H1 (cell line): Measurements from ENCODE around the gene SLC39A9. TPM values are rescaled to one million over a fixed set of nuclear protein-coding genes. Genes with fewer than 3 reads are reported as not detected.

Source experiments
- CTCF ChIA-PET: fragments of 300-600 bp; sonication (Branson Sonifier 250); formaldehyde crosslinking; loops from one replicate; lab custom pipeline; 2021; ENCODE audit not compliant: partially characterized antibody; lab: Charles Lee
- POLR2A ChIA-PET: fragments of 300-600 bp; sonication (Branson Sonifier 250); formaldehyde crosslinking; loops from one replicate; lab custom pipeline; 2021; ENCODE audit warnings: inconsistent platforms; ENCODE audit not compliant: partially characterized antibody; lab: Charles Lee
- DNase-seq, 2 experiments: peaks; one replicate each; pipeline versions ENCODE4 v3.0.0 to v3.0.0-alpha.2; 2010 to 2022; ENCODE audit warnings: low spot score in 2 of 2, low read depth in 1 of 2, mixed read lengths in 1 of 2
- FAIRE-seq: peaks from 2 replicates; lab custom pipeline; 2011; peaks lifted over from hg19 to GRCh38; lab: Jason Lieb, UNC
- H2AFZ ChIP-seq: 2 replicates; pipeline ENCODE4 v1.8.1; 2012; ENCODE audit warnings: low read length, inconsistent platforms
- H2AK5ac ChIP-seq: 2 replicates; pipeline ENCODE4 v1.6.1; 2013; ENCODE audit warnings: low read depth, low read length
- H2BK120ac ChIP-seq: replicated peaks from 2 replicates; pipeline ENCODE3; 2013; ENCODE audit warnings: low read depth, low read length, inconsistent platforms
- H2BK12ac ChIP-seq: 2 replicates; pipeline ENCODE4 v1.6.1; 2013; ENCODE audit warnings: low read depth, low read length
- H2BK15ac ChIP-seq: 2 replicates; pipeline ENCODE4 v1.6.1; 2013; ENCODE audit warnings: low read length
- H2BK20ac ChIP-seq: 2 replicates; pipeline ENCODE4 v1.6.1; 2013; ENCODE audit warnings: low read length
- H2BK5ac ChIP-seq: 2 replicates; pipeline ENCODE4 v1.6.1; 2013; ENCODE audit warnings: low read depth, low read length
- H3K14ac ChIP-seq: 2 replicates; pipeline ENCODE4 v1.6.1; 2013; ENCODE audit warnings: inconsistent platforms; ENCODE audit not compliant: insufficient read length
- H3K18ac ChIP-seq: 2 replicates; pipeline ENCODE4 v1.6.1; 2013; ENCODE audit warnings: low read length; ENCODE audit errors: extremely low read depth
- H3K23ac ChIP-seq: 2 replicates; pipeline ENCODE4 v1.6.1; 2013; ENCODE audit warnings: inconsistent platforms; ENCODE audit not compliant: insufficient read length
- H3K23me2 ChIP-seq: 2 replicates; pipeline ENCODE4 v1.6.1; 2013; ENCODE audit warnings: low read depth, low read length
- H3K27ac ChIP-seq: 2 replicates; pipeline ENCODE4 v1.6.1; 2011; ENCODE audit warnings: low read depth, low read length, inconsistent platforms
- H3K27me3 ChIP-seq, 4 experiments: replicated peaks in 1 of 4; 1 replicate in 1 of 4; 2 replicates in 3 of 4; pipeline versions ENCODE4 v1.6.1 to v1.8.1; 2011 to 2013; ENCODE audit warnings: low read length in 3 of 4, mild to moderate bottlenecking in 3 of 4, inconsistent platforms in 2 of 4, mixed read lengths in 2 of 4, moderate library complexity in 1 of 4; ENCODE audit not compliant: control insufficient read depth in 3 of 4, insufficient read depth in 3 of 4; ENCODE audit errors: extremely low read depth in 1 of 4
- H3K36me3 ChIP-seq, 4 experiments: 2 replicates each; pipeline versions ENCODE4 v1.6.1 to v1.8.1; 2011 to 2013; ENCODE audit warnings: mild to moderate bottlenecking in 4 of 4, low read length in 3 of 4, moderate library complexity in 2 of 4, control low read depth in 1 of 4, inconsistent platforms in 1 of 4; ENCODE audit not compliant: insufficient read depth in 4 of 4, control insufficient read depth in 2 of 4
- H3K4ac ChIP-seq: replicated peaks from 2 replicates; pipeline ENCODE3; 2013; ENCODE audit warnings: low read length, low read depth, mixed read lengths, inconsistent platforms; ENCODE audit not compliant: insufficient read length
- H3K4me1 ChIP-seq, 4 experiments: replicated peaks in 1 of 4; 1 replicate in 1 of 4; 2 replicates in 3 of 4; pipeline versions ENCODE4 v1.6.1 to v1.8.1; 2011 to 2013; ENCODE audit warnings: low read length in 3 of 4, inconsistent platforms in 2 of 4, mixed read lengths in 1 of 4; ENCODE audit not compliant: insufficient read depth in 4 of 4, control insufficient read depth in 3 of 4
- H3K4me2 ChIP-seq, 2 experiments: 2 replicates each; pipeline versions ENCODE4 v1.6.1 to v1.8.1; 2011 to 2013; ENCODE audit warnings: low read depth in 2 of 2, low read length in 2 of 2, control low read depth in 1 of 2, inconsistent platforms in 1 of 2, mild to moderate bottlenecking in 1 of 2; ENCODE audit not compliant: insufficient read depth in 1 of 2
- H3K4me3 ChIP-seq, 4 experiments: fragments of 200-600, 300-600 bp in 1 of 4; sonication (generic), shearing (Covaris generic), sonication (Bioruptor Twin) in 1 of 4; 2 replicates each; pipeline versions ENCODE4 v1.5.1 to v1.8.1; 2011 to 2016; ENCODE audit warnings: low read length in 4 of 4, low read depth in 3 of 4, control low read depth in 2 of 4, inconsistent platforms in 2 of 4, mild to moderate bottlenecking in 2 of 4, mixed read lengths in 1 of 4, moderate library complexity in 1 of 4; ENCODE audit not compliant: insufficient read depth in 2 of 4; ENCODE audit errors: extremely low read depth in 1 of 4
- H3K56ac ChIP-seq: replicated peaks from 2 replicates; pipeline ENCODE3; 2013; ENCODE audit warnings: low read depth, mild to moderate bottlenecking, mixed read lengths, low read length, inconsistent platforms; ENCODE audit not compliant: insufficient read length
- H3K79me1 ChIP-seq: 2 replicates; pipeline ENCODE4 v1.6.1; 2013; ENCODE audit warnings: low read depth, low read length, control low read depth
- H3K79me2 ChIP-seq, 2 experiments: 2 replicates each; pipeline versions ENCODE4 v1.6.1 to v1.8.1; 2012 to 2013; ENCODE audit warnings: low read length in 2 of 2, mild to moderate bottlenecking in 2 of 2, inconsistent platforms in 1 of 2; ENCODE audit not compliant: insufficient read depth in 2 of 2, control insufficient read depth in 1 of 2
- H3K9ac ChIP-seq, 4 experiments: replicated peaks in 1 of 4; 1 replicate in 1 of 4; 2 replicates in 3 of 4; pipeline versions ENCODE4 v1.6.1 to v1.8.1; 2011 to 2013; ENCODE audit warnings: low read depth in 3 of 4, low read length in 3 of 4, control low read depth in 2 of 4, mild to moderate bottlenecking in 2 of 4, moderate library complexity in 2 of 4, inconsistent platforms in 1 of 4; ENCODE audit errors: extremely low read depth in 1 of 4
- H3K9me3 ChIP-seq, 2 experiments: 2 replicates each; pipeline versions ENCODE4 v1.6.1 to v1.8.1; 2012 to 2013; ENCODE audit warnings: mild to moderate bottlenecking in 2 of 2, moderate library complexity in 2 of 2, control low read depth in 1 of 2, inconsistent platforms in 1 of 2, low read depth in 1 of 2, low read length in 1 of 2, mixed read lengths in 1 of 2; ENCODE audit not compliant: insufficient read depth in 2 of 2
- H4K20me1 ChIP-seq, 2 experiments: replicated peaks in 1 of 2; 2 replicates each; pipeline versions ENCODE3 to v1.8.1; 2011 to 2013; ENCODE audit warnings: inconsistent platforms in 2 of 2, low read length in 2 of 2, mild to moderate bottlenecking in 1 of 2; ENCODE audit not compliant: insufficient read depth in 2 of 2, control insufficient read depth in 1 of 2
- H4K5ac ChIP-seq: 2 replicates; pipeline ENCODE4 v1.6.1; 2013; ENCODE audit warnings: low read length, low read depth, mixed read lengths, inconsistent platforms; ENCODE audit not compliant: insufficient read length
- H4K8ac ChIP-seq: 2 replicates; pipeline ENCODE4 v1.8.0; 2013; ENCODE audit warnings: mild to moderate bottlenecking, moderate library complexity, low read length, inconsistent platforms; ENCODE audit not compliant: insufficient read depth; ENCODE audit errors: extremely low read depth
- H4K91ac ChIP-seq: replicated peaks from 2 replicates; pipeline ENCODE3; 2013; ENCODE audit warnings: low read length, mixed read lengths, inconsistent platforms; ENCODE audit not compliant: insufficient read length
- ASH2L ChIP-seq: fragments of 200-600, 300-600 bp; sonication (generic); IDR thresholded peaks from one replicate; pipeline ENCODE4 v1.7.1; 2017; ENCODE audit warnings: low read length
- BACH1 ChIP-seq: IDR thresholded peaks from 2 replicates; pipeline ENCODE4 v1.6.1; 2012; ENCODE audit warnings: low read length, improper control_type of control experiment
- CBX5 ChIP-seq: fragments of 300-800, 300-1000 bp; sonication (generic); IDR thresholded peaks from 2 replicates; pipeline ENCODE4 v1.7.1; 2016; ENCODE audit warnings: antibody characterized with exemption, low read length, low read depth
- EZH2 ChIP-seq: fragments of 200-600 bp; sonication (generic); IDR thresholded peaks from 2 replicates; pipeline ENCODE4 v1.7.1; 2012; ENCODE audit warnings: low read depth, mild to moderate bottlenecking, moderate library complexity, low read length, inconsistent platforms; ENCODE audit not compliant: severe bottlenecking
- FOSL1 ChIP-seq: IDR thresholded peaks from 2 replicates; pipeline ENCODE4 v1.6.1; 2011; ENCODE audit warnings: mild to moderate bottlenecking, low read depth, low read length, moderate library complexity; ENCODE audit not compliant: insufficient read depth
- HDAC6 ChIP-seq: IDR thresholded peaks from one replicate; pipeline ENCODE4 v1.7.1; 2012; ENCODE audit warnings: low read depth, mild to moderate bottlenecking, inconsistent platforms, low read length, moderate library complexity
- MAX ChIP-seq: IDR thresholded peaks from 2 replicates; pipeline ENCODE4 v1.6.1; 2012; ENCODE audit warnings: inconsistent platforms
- SAP30 ChIP-seq: fragments of 300-600 bp; sonication (generic); IDR thresholded peaks from 2 replicates; pipeline ENCODE4 v1.7.1; 2012; ENCODE audit warnings: low read length, moderate library complexity, mild to moderate bottlenecking, inconsistent platforms; ENCODE audit not compliant: insufficient read depth, insufficient replicate concordance
- SRF ChIP-seq: IDR thresholded peaks from 2 replicates; pipeline ENCODE4 v1.6.1; 2011; ENCODE audit warnings: mild to moderate bottlenecking, low read depth, low read length, moderate library complexity
- WGBS, 2 experiments: shearing (Covaris generic) in 1 of 2; methylation state at CpG; one replicate each; pipeline versions ENCODE4 v1.1.6 to v1.1.7; 2013 to 2015; ENCODE audit warnings: low lambda C conversion rate in 2 of 2, mixed read lengths in 2 of 2, inconsistent platforms in 1 of 2, low coverage in 1 of 2, missing lambda C conversion rate in 1 of 2; ENCODE audit not compliant: insufficient replicate concordance in 2 of 2, insufficient coverage in 1 of 2, insufficient read length in 1 of 2; ENCODE audit errors: extremely low coverage in 1 of 2, missing lambda C conversion rate in 1 of 2; 5-methylcytosine and 5-hydroxymethylcytosine counted together
- polyA plus RNA-seq, 7 experiments: library from polyadenylated mRNA; depleted of rRNA in 3 of 7; stranded (reverse) in 5 of 7; unstranded in 2 of 7; fragments of >200 nt in 5 of 7; fragments of 200-250 nt in 2 of 7; gene quantifications; 1 replicate in 5 of 7; 2 replicates in 1 of 7; 4 replicates in 1 of 7; pipeline versions ENCODE4 v1.2.1 to v1.2.3, GENCODE V29; 2011 to 2013; ENCODE audit warnings: missing spikeins in 2 of 7, mixed read lengths in 2 of 7
- total RNA-seq: library from RNA; stranded (reverse); fragmentation: NEBNext Ultra II Directional; extraction: Animal tissue kit (Norgen Biotek cat#: 25700); gene quantifications from 2 replicates; pipeline ENCODE4 v1.2.1, GENCODE V29; 2021

The SLC39A9 gene
- total and polyA plus RNA-seq, 2 of the 8 experiments (the other 6 are each of a cell fraction or from before 2014, with no cell fraction given), result 31.0 to 44.2 TPM

GRCh38 chr14:69373104-69373503, 25.4 kb upstream of the SLC39A9 start:
- H2BK20ac ChIP-seq, result no peak overlapping the region
- peaks cover 0 to 22% (median 13%) of the 10 kb centered on the region in 4 experiments; a peak in 6 of 8 replicates for H3K36me3 ChIP-seq
- H3K79me2 ChIP-seq, result no peaks in the 10 kb centered on the region
- 42% methylated on average over 1 of the region's 1 CpG; no CpG with 5 or more reads in 1 of the 2 experiments for WGBS, 2 experiments
- TF ChIP-seq SRF (no peak), FOSL1 (no peak), HDAC6 (no peak), ASH2L (no peak), BACH1 (no peak), MAX (no peak), SAP30 (no peak), CBX5 (no peak), EZH2 (no peak)
- no peaks in the 10 kb centered on the region for H3K9me3 ChIP-seq
- FAIRE-seq (no peak), DNase-seq (no peak)
- H3K9ac ChIP-seq, result no peak overlapping the region
- H3K56ac ChIP-seq, result no peak overlapping the region
- ChIA-PET POLR2A (interaction anchor here (0.7 to 2.4 kb wide), 5 partner anchors 8 to 25 kb away, joined by 4 to 9 read pairs (median 4); partner anchors contain the start of genes ERH and SLC39A9), CTCF (no interaction called here)
- no peaks in the 10 kb centered on the region for H3K79me1 ChIP-seq
- H3K23ac ChIP-seq, result no peak overlapping the region
- H3K27me3 ChIP-seq, result no peaks in the 10 kb centered on the region
- H3K4me2 ChIP-seq, result no peak overlapping the region
- no peak overlapping the region for H4K8ac ChIP-seq
- H2AK5ac ChIP-seq, result no peak overlapping the region
- no peak overlapping the region for H3K18ac ChIP-seq
- H3K27ac ChIP-seq, result no peak overlapping the region
- no peak overlapping the region for H4K91ac ChIP-seq
- no peak overlapping the region for H3K4me3 ChIP-seq
- no peak overlapping the region for H3K4ac ChIP-seq
- no peak overlapping the region for H2BK12ac ChIP-seq
- no peak overlapping the region for H2BK120ac ChIP-seq
- H4K5ac ChIP-seq, result no peak overlapping the region
- H3K4me1 ChIP-seq, result no peaks in the 10 kb centered on the region
- no peak overlapping the region for H3K14ac ChIP-seq
- H3K23me2 ChIP-seq, result no peaks in the 10 kb centered on the region
- H2AFZ ChIP-seq, result no peak overlapping the region
- H2BK15ac ChIP-seq, result no peak overlapping the region
- H2BK5ac ChIP-seq, result no peak overlapping the region
- H4K20me1 ChIP-seq, result peaks cover 1 to 3% of the 10 kb centered on the region in 2 experiments
